Measurements from ENCODE around the gene GRAMD1B.

The GRAMD1B gene

DNA sequence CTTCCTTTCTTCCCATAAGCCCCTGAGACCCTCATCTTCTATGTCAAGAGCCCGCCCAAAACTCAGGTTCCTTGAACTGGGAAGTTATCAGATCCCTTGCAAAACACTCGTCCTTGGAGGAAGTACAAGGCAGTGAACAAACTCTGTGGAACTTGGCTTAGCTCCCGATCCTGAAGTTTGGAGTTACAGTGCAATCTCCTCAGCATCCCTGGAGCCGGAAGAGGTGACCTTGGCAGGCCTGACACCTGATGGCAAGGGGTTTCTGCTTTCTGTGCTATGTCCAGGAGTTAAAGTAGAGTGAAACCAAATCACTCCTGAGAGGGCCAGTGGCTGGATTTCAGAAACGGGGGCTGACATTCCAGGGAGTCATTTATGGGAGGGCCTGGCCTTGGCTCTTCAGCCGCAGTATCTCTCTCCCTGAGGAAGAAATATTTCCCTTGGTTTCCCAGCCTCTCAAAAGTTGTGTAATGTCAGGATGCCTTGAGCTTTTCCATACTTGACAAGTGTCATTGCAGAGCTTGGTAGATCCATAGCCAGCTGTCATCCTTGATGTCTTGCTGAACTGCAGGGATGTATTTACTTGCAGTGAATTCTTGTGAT lies 1.9 kb upstream of the GRAMD1B start:
- Mint-ChIP-seq H3K4me3 (no peak overlapping the region), H3K4me1 (peaks cover 24% of the 10 kb centered on the region), H3K36me3 (peaks cover 7% of the 10 kb centered on the region), H3K27ac (no peak overlapping the region), H3K9me3 (no peaks in the 10 kb centered on the region)
- ATAC-seq (no peak), DNase-seq (ENCODE audit: low spot score in 2 of 2) (no peak)

- ATAC-seq (no peak), DNase-seq (ENCODE audit: low spot score in 2 of 2) (no peak)
- H3K27ac Mint-ChIP-seq, result no peak overlapping the region
- peak overlapping the region; percentile 83 for H3K4me3 Mint-ChIP-seq
- peaks cover 7% of the 10 kb centered on the region for H3K36me3 Mint-ChIP-seq
- no peaks in the 10 kb centered on the region for H3K9me3 Mint-ChIP-seq
- H3K4me1 Mint-ChIP-seq, result peaks cover 24% of the 10 kb centered on the region
These were observed 733 bp upstream of the GRAMD1B start for GRCh38 chr11:123429336-123429735.

DNA sequence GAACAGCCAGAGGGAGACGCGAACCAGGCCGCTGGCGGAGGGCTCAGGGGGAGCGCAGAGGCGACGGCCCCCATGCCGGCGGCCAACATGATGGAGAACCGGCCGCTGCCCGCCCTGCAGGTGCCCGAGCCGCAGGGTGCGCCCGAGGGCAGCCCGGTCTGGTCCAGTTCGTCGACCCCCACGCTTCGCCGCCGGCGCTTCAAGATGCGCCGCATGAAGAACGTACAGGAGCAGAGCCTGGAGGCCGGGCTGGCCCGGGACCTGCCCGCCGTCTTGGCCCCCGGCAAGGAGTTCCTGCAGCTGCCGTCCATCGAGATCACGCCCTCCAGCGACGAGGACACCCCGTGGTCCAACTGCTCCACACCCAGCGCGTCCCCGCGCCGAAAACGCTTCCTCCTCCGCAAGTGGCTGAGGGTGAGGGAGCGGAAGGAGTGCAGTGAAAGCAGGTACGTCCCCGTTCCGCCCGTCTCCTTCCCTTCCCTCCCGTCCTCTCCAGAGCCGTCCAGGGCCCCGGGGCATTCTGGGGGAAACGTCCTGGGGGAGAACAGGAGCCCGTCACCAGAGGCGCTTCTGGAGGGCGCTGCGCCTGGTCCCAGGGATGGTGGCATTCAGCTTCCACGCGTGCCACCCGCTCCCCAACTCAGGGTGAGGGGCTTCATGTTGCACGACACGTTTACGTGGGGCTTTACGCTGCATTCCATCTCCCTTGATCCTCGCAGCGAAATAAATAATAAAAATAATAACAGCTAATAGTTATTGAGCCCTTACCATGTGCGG lies 840 bp downstream of the GRAMD1B start:
- Mint-ChIP-seq H3K9me3 (no peaks in the 10 kb centered on the region), H3K4me1 (peaks cover 29% of the 10 kb centered on the region), H3K36me3 (peaks cover 8% of the 10 kb centered on the region), H3K4me3 (peak overlapping the region; percentile 83), H3K27ac (peak overlapping the region; percentile 23)
- ATAC-seq (peak; percentile 77), DNase-seq (ENCODE audit: low spot score in 2 of 2) (peak; percentile 33 to 84)

GRCh38 chr11:123431619-123432018 lies 1.6 kb downstream of the GRAMD1B start:
- ATAC-seq (peak; percentile 45), DNase-seq (ENCODE audit: low spot score in 2 of 2) (no peak)
- Mint-ChIP-seq H3K9me3 (no peaks in the 10 kb centered on the region), H3K4me1 (peaks cover 36% of the 10 kb centered on the region), H3K36me3 (peaks cover 15% of the 10 kb centered on the region), H3K27ac (peak overlapping the region; percentile 23), H3K4me3 (peak overlapping the region; percentile 83)

GRCh38 chr11:123434262-123434661 lies 4.2 kb downstream of the GRAMD1B start:
- DNase-seq (ENCODE audit: low spot score in 2 of 2) (no peak), ATAC-seq (no peak)
- Mint-ChIP-seq H3K4me1 (peaks cover 59% of the 10 kb centered on the region), H3K27ac (no peak overlapping the region), H3K36me3 (peaks cover 26% of the 10 kb centered on the region), H3K9me3 (no peaks in the 10 kb centered on the region), H3K4me3 (no peak overlapping the region)

DNA sequence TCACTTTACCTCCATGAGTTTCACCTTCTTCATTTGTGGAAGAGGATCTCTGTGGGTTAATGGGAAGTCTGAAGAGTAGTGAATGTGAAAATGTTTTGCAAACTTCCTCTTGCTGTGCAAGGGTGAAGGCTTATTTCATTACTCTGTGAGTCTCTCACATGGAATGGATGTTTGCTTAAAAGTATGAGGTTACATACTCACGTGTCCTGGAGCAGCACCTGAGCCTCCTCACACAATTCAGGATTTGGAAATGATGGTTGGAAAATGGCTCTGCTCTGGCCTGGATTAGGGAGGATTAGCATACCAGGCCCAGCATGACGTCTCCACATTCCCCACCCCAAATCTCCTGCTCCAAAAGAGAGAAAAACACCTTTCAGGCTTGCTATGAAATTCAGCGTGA lies 4.8 kb downstream of the GRAMD1B start:
- peaks cover 26% of the 10 kb centered on the region for H3K36me3 Mint-ChIP-seq
- DNase-seq (ENCODE audit: low spot score in 2 of 2), result no peak
- H3K9me3 Mint-ChIP-seq, result no peaks in the 10 kb centered on the region
- H3K27ac Mint-ChIP-seq, result no peak overlapping the region
- ATAC-seq, result no peak
- no peak overlapping the region for H3K4me3 Mint-ChIP-seq
- H3K4me1 Mint-ChIP-seq, result peaks cover 59% of the 10 kb centered on the region

GRCh38 chr11:123437236-123437979 lies 7.3 kb downstream of the GRAMD1B start:
- DNase-seq (ENCODE audit: low spot score in 2 of 2) (no peak), ATAC-seq (peak; percentile 59)
- Mint-ChIP-seq H3K27ac (peak overlapping the region; percentile 46), H3K36me3 (peaks cover 23% of the 10 kb centered on the region), H3K4me3 (peak overlapping the region; percentile 52), H3K9me3 (no peaks in the 10 kb centered on the region), H3K4me1 (peaks cover 54% of the 10 kb centered on the region)

DNA sequence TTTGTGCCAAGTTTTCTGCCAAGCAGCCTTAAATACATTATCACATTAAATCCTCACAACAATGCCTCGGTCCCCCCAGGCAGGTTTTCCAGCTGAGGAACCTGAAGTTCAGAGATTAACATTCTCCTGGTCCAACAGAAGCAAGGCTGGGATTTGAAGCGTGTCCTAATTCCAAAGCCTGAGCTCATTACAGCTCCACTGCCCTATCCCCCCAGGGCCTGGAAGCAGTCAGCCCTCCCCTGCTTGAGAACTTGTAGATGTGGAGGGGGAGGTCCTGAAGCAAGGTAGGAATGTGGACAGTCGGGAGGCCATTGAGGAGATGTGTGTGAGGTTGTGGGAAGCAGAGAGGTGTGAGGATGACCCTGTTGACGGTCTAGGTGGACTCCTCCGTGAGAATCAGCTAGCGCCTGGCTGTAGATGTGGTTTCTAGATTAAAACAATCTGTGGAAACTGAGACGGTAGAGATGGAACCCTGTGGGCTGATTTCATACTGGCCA lies 8.1 kb downstream of the GRAMD1B start:
- peaks cover 19% of the 10 kb centered on the region for H3K36me3 Mint-ChIP-seq
- H3K4me1 Mint-ChIP-seq, result peaks cover 49% of the 10 kb centered on the region
- ATAC-seq, result peak; percentile 29

DNA sequence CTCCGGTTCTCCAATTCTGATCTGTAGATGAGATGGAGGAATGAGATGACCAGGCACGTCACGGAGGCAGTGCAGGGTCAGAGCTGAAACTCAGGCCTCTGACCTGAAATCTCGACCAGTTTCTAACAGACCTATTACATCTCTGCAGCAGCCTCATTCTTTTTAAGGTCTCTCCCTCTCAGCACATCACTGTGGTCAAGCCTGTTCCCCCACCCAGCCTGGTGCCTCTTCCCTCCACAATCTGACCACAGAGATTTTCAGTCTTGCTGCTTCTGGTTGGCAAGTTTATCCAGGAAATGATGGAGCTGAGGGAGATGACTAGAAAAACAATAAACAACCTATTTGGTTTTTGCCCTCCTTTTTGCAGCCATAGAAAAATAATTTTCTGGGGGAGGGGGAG lies 9.5 kb downstream of the GRAMD1B start:
- H3K36me3 Mint-ChIP-seq, result peaks cover 19% of the 10 kb centered on the region
- ATAC-seq, result peak; percentile 61
- no peak for DNase-seq (ENCODE audit: low spot score in 2 of 2)
- H3K9me3 Mint-ChIP-seq, result no peaks in the 10 kb centered on the region
- peaks cover 48% of the 10 kb centered on the region for H3K4me1 Mint-ChIP-seq
- H3K4me3 Mint-ChIP-seq, result peak overlapping the region; percentile 52
- peak overlapping the region; percentile 46 for H3K27ac Mint-ChIP-seq

More for the DNA sequence above, 8.1 kb downstream of the GRAMD1B start:
- Mint-ChIP-seq H3K27ac (peak overlapping the region; percentile 46), H3K9me3 (no peaks in the 10 kb centered on the region), H3K4me3 (peak overlapping the region; percentile 52)
- DNase-seq (ENCODE audit: low spot score in 2 of 2), result no peak

DNA sequence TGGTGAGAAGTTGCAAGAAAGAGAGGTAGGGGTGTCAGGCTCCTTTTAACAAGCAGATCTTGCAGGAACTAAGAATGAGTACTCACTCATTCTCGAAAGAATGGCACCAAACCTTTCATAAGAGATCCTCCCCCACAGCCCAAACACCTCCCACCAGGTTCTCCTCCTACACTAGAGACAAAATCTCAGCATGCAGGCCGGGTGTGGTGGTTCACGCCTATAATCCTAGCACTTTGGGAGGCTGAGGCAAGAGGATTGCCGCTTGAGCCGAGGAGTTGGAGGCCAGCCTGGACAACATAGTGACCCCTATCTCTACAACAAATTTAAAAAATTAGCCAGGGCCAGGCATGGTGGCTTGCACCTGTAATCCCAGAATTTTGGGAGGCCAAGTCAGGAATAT lies 11.1 kb downstream of the GRAMD1B start:
- H3K4me1 Mint-ChIP-seq, result peaks cover 42% of the 10 kb centered on the region
- H3K9me3 Mint-ChIP-seq, result no peaks in the 10 kb centered on the region
- DNase-seq (ENCODE audit: low spot score in 2 of 2) (no peak), ATAC-seq (no peak)
- peaks cover 22% of the 10 kb centered on the region for H3K36me3 Mint-ChIP-seq
- H3K4me3 Mint-ChIP-seq, result no peak overlapping the region
- H3K27ac Mint-ChIP-seq, result no peak overlapping the region

GRCh38 chr11:123443851-123444623 lies 14.0 kb downstream of the GRAMD1B start:
- no peak overlapping the region for H3K4me3 Mint-ChIP-seq
- H3K27ac Mint-ChIP-seq, result no peak overlapping the region
- peaks cover 7% of the 10 kb centered on the region for H3K36me3 Mint-ChIP-seq
- no peaks in the 10 kb centered on the region for H3K9me3 Mint-ChIP-seq
- DNase-seq (ENCODE audit: low spot score in 2 of 2) (no peak), ATAC-seq (no peak)
- H3K4me1 Mint-ChIP-seq, result peaks cover 29% of the 10 kb centered on the region

GRCh38 chr11:123448823-123449222 lies 18.8 kb downstream of the GRAMD1B start:
- Mint-ChIP-seq H3K36me3 (peaks cover 7% of the 10 kb centered on the region), H3K27ac (peak overlapping the region; percentile 40), H3K9me3 (no peaks in the 10 kb centered on the region), H3K4me1 (peaks cover 29% of the 10 kb centered on the region), H3K4me3 (no peak overlapping the region)
- DNase-seq (ENCODE audit: low spot score in 2 of 2), result no peak
- no peak for ATAC-seq

- Mint-ChIP-seq H3K4me3 (no peak overlapping the region), H3K4me1 (peaks cover 35% of the 10 kb centered on the region), H3K9me3 (no peaks in the 10 kb centered on the region), H3K36me3 (peaks cover 12% of the 10 kb centered on the region), H3K27ac (no peak overlapping the region)
- no peak for ATAC-seq
- DNase-seq (ENCODE audit: low spot score in 2 of 2), result no peak
These were observed 19.4 kb downstream of the GRAMD1B start for GRCh38 chr11:123449436-123449835.

GRCh38 chr11:123450623-123451022 lies 20.6 kb downstream of the GRAMD1B start:
- Mint-ChIP-seq H3K9me3 (no peaks in the 10 kb centered on the region), H3K4me1 (peaks cover 45% of the 10 kb centered on the region), H3K36me3 (peaks cover 7% of the 10 kb centered on the region), H3K4me3 (no peak overlapping the region), H3K27ac (peak overlapping the region; percentile 64)
- ATAC-seq, result no peak
- no peak for DNase-seq (ENCODE audit: low spot score in 2 of 2)

Measured in stimulated activated effector memory CD8-positive, alpha-beta T cell treated with anti-CD3 and anti-CD28 coated beads, Interleukin-12 subunit alpha, Interleukin-12 subunit beta, amount 100 ng/mL, for 72 hours (primary cell).